ENCODE data around the gene SMG6. TPM values are rescaled to one million over a fixed set of nuclear protein-coding genes. Genes with fewer than 3 reads are reported as not detected.

SMG6 gene
- total and polyA plus RNA-seq, 2 of the 13 experiments (the other 11 are each of a cell fraction or from before 2014, with no cell fraction given) = 4.6 to 14.6 TPM

GRCh38 chr17:2029911-2030778, 273.4 kb downstream of the SMG6 start, which contains the start of gene DPH1 (continued):
- TF ChIP-seq, protein P1, sequence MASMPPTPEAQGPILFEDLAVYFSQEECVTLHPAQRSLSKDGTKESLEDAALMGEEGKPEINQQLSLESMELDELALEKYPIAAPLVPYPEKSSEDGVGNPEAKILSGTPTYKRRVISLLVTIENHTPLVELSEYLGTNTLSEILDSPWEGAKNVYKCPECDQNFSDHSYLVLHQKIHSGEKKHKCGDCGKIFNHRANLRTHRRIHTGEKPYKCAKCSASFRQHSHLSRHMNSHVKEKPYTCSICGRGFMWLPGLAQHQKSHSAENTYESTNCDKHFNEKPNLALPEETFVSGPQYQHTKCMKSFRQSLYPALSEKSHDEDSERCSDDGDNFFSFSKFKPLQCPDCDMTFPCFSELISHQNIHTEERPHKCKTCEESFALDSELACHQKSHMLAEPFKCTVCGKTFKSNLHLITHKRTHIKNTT (CRISPR knock-in tag; IDR thresholded peaks at IDR 0.05) = no peak
- TF ChIP-seq, protein P2, sequence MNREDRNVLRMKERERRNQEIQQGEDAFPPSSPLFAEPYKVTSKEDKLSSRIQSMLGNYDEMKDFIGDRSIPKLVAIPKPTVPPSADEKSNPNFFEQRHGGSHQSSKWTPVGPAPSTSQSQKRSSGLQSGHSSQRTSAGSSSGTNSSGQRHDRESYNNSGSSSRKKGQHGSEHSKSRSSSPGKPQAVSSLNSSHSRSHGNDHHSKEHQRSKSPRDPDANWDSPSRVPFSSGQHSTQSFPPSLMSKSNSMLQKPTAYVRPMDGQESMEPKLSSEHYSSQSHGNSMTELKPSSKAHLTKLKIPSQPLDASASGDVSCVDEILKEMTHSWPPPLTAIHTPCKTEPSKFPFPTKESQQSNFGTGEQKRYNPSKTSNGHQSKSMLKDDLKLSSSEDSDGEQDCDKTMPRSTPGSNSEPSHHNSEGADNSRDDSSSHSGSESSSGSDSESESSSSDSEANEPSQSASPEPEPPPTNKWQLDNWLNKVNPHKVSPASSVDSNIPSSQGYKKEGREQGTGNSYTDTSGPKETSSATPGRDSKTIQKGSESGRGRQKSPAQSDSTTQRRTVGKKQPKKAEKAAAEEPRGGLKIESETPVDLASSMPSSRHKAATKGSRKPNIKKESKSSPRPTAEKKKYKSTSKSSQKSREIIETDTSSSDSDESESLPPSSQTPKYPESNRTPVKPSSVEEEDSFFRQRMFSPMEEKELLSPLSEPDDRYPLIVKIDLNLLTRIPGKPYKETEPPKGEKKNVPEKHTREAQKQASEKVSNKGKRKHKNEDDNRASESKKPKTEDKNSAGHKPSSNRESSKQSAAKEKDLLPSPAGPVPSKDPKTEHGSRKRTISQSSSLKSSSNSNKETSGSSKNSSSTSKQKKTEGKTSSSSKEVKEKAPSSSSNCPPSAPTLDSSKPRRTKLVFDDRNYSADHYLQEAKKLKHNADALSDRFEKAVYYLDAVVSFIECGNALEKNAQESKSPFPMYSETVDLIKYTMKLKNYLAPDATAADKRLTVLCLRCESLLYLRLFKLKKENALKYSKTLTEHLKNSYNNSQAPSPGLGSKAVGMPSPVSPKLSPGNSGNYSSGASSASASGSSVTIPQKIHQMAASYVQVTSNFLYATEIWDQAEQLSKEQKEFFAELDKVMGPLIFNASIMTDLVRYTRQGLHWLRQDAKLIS (CRISPR knock-in tag; IDR thresholded peaks at IDR 0.05) = 0 out of 2 replicates have a peak, but pooled peaks have one; percentile 59
- TF ChIP-seq, protein P3, sequence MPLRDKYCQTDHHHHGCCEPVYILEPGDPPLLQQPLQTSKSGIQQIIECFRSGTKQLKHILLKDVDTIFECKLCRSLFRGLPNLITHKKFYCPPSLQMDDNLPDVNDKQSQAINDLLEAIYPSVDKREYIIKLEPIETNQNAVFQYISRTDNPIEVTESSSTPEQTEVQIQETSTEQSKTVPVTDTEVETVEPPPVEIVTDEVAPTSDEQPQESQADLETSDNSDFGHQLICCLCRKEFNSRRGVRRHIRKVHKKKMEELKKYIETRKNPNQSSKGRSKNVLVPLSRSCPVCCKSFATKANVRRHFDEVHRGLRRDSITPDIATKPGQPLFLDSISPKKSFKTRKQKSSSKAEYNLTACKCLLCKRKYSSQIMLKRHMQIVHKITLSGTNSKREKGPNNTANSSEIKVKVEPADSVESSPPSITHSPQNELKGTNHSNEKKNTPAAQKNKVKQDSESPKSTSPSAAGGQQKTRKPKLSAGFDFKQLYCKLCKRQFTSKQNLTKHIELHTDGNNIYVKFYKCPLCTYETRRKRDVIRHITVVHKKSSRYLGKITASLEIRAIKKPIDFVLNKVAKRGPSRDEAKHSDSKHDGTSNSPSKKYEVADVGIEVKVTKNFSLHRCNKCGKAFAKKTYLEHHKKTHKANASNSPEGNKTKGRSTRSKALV (CRISPR knock-in tag; IDR thresholded peaks at IDR 0.05) = no peak
- TF ChIP-seq DNMT1 (CRISPR knock-in tag; IDR thresholded peaks at IDR 0.05) (no peak), NFE2L1 (CRISPR knock-in tag; IDR thresholded peaks at IDR 0.05; ENCODE audit: borderline replicate concordance) (no peak), RFXAP (CRISPR knock-in tag; IDR thresholded peaks at IDR 0.05; ENCODE audit: borderline replicate concordance) (peak; percentile 69; the same call in 1 of the 2 replicates), TOPORS (CRISPR knock-in tag; IDR thresholded peaks at IDR 0.05) (peak; percentile 59; the same call in 1 of the 2 replicates), ZNF138 (CRISPR knock-in tag; IDR thresholded peaks at IDR 0.05; ENCODE audit: low read depth) (no peak; the same call in 1 of the 2 replicates), DMAP1 (CRISPR knock-in tag; IDR thresholded peaks at IDR 0.05) (peak; percentile 96), SYNCRIP (IDR thresholded peaks at IDR 0.05; ENCODE audit: insufficient read depth, low read depth, low read length) (no peak), ZNF180 (CRISPR knock-in tag; IDR thresholded peaks at IDR 0.05; ENCODE audit: borderline replicate concordance, low read depth) (no peak), BORCS8-MEF2B (CRISPR knock-in tag; IDR thresholded peaks at IDR 0.05) (peak; percentile 28; the same call in 1 of the 2 replicates), ZNF629 (CRISPR knock-in tag; conservative IDR thresholded peaks at IDR 0.05) (peak; percentile 33; the same call in 1 of the 2 replicates), HOXA7 (CRISPR knock-in tag; IDR thresholded peaks at IDR 0.05) (0 out of 2 replicates have a peak, but pooled peaks have one; percentile 78), ATF3 (CRISPR knock-in tag; IDR thresholded peaks at IDR 0.05) (0 out of 2 replicates have a peak, but pooled peaks have one; percentile 43)
- TF ChIP-seq, protein P4, sequence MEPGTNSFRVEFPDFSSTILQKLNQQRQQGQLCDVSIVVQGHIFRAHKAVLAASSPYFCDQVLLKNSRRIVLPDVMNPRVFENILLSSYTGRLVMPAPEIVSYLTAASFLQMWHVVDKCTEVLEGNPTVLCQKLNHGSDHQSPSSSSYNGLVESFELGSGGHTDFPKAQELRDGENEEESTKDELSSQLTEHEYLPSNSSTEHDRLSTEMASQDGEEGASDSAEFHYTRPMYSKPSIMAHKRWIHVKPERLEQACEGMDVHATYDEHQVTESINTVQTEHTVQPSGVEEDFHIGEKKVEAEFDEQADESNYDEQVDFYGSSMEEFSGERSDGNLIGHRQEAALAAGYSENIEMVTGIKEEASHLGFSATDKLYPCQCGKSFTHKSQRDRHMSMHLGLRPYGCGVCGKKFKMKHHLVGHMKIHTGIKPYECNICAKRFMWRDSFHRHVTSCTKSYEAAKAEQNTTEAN (CRISPR knock-in tag; conservative IDR thresholded peaks at IDR 0.05) = no peak

All from HepG2 (cell line).